ENCODE data around the gene CDC42. TPM values are rescaled to one million over a fixed set of nuclear protein-coding genes. Genes with fewer than 3 reads are reported as not detected.
A peak's percentile ranks its signal among the peaks of the same experiment; 100 is the strongest.

Gene CDC42
- total and polyA plus RNA-seq, 2 experiments from 2014 or later: 69.7 to 358 TPM

GRCh38 chr1:22137004-22137720 is 84.7 kb downstream of the CDC42 start:
- no peak overlapping the region for H2AFZ ChIP-seq
- H4K20me1 ChIP-seq (ENCODE audit: insufficient read depth, poor library complexity, severe bottlenecking): peaks cover 6% of the 10 kb centered on the region
- no peaks in the 10 kb centered on the region for H3K36me3 ChIP-seq (replicated peaks; ENCODE audit: insufficient read depth, low read depth)
- H3K4me2 ChIP-seq: peak overlapping the region; percentile 45
- DNase-seq (ENCODE audit: low spot score): peak; percentile 49
- H3K27me3 ChIP-seq: peaks cover 31% of the 10 kb centered on the region
- H3K79me2 ChIP-seq: no peaks in the 10 kb centered on the region
- TF ChIP-seq EZH2 (IDR thresholded peaks at IDR 0.05; ENCODE audit: borderline replicate concordance) (no peak), EZH2phosphoT487 (IDR thresholded peaks at IDR 0.05; ENCODE audit: low read depth, severe bottlenecking, unreplicated experiment) (no peak), CTCF (IDR thresholded peaks at IDR 0.05; ENCODE audit: poor library complexity) (no peak)
- no peaks in the 10 kb centered on the region for H3K9me2 ChIP-seq (replicated peaks; ENCODE audit: insufficient read depth)
- peaks cover 32% of the 10 kb centered on the region for H3K4me1 ChIP-seq (ENCODE audit: insufficient read depth)
- WGBS (ENCODE audit: low lambda C conversion rate, missing lambda C conversion rate): 47% methylated on average over 16 of the region's 16 CpGs
- no peaks in the 10 kb centered on the region for H3K9me3 ChIP-seq (ENCODE audit: low read depth)
- no peak overlapping the region for H3K4me3 ChIP-seq
- peak overlapping the region; percentile 13 for H3K27ac ChIP-seq

- no peak overlapping the region for H2AFZ ChIP-seq
- TF ChIP-seq EZH2 (IDR thresholded peaks at IDR 0.05; ENCODE audit: borderline replicate concordance) (no peak), EZH2phosphoT487 (IDR thresholded peaks at IDR 0.05; ENCODE audit: low read depth, severe bottlenecking, unreplicated experiment) (no peak), CTCF (IDR thresholded peaks at IDR 0.05; ENCODE audit: poor library complexity) (no peak)
- WGBS (ENCODE audit: low lambda C conversion rate, missing lambda C conversion rate): 95% methylated on average over 15 of the region's 15 CpGs
- H3K79me2 ChIP-seq: no peaks in the 10 kb centered on the region
- peaks cover 37% of the 10 kb centered on the region for H3K27me3 ChIP-seq
- H3K36me3 ChIP-seq (replicated peaks; ENCODE audit: insufficient read depth, low read depth): no peaks in the 10 kb centered on the region
- no peak overlapping the region for H3K4me3 ChIP-seq
- no peak overlapping the region for H3K4me2 ChIP-seq
- no peak for DNase-seq (ENCODE audit: low spot score)
- no peaks in the 10 kb centered on the region for H3K9me3 ChIP-seq (ENCODE audit: low read depth)
- H3K4me1 ChIP-seq (ENCODE audit: insufficient read depth): peaks cover 34% of the 10 kb centered on the region
- H3K27ac ChIP-seq: no peak overlapping the region
- H3K9me2 ChIP-seq (replicated peaks; ENCODE audit: insufficient read depth): no peaks in the 10 kb centered on the region
- peaks cover 6% of the 10 kb centered on the region for H4K20me1 ChIP-seq (ENCODE audit: insufficient read depth, poor library complexity, severe bottlenecking)
These were observed 86.6 kb downstream of the CDC42 start for GRCh38 chr1:22139066-22139594.

- Histone ChIP-seq H3K9me3 (ENCODE audit: low read depth) (no peaks in the 10 kb centered on the region), H3K4me2 (no peak overlapping the region), H3K4me3 (no peak overlapping the region), H2AFZ (no peak overlapping the region), H3K9me2 (replicated peaks; ENCODE audit: insufficient read depth) (no peaks in the 10 kb centered on the region), H3K27ac (no peak overlapping the region), H3K79me2 (no peaks in the 10 kb centered on the region), H3K4me1 (ENCODE audit: insufficient read depth) (peaks cover 34% of the 10 kb centered on the region), H3K27me3 (peaks cover 44% of the 10 kb centered on the region), H3K36me3 (replicated peaks; ENCODE audit: insufficient read depth, low read depth) (no peaks in the 10 kb centered on the region), H4K20me1 (ENCODE audit: insufficient read depth, poor library complexity, severe bottlenecking) (peaks cover 6% of the 10 kb centered on the region)
- TF ChIP-seq EZH2phosphoT487 (IDR thresholded peaks at IDR 0.05; ENCODE audit: low read depth, severe bottlenecking, unreplicated experiment): no peak
- no peak for TF ChIP-seq EZH2 (IDR thresholded peaks at IDR 0.05; ENCODE audit: borderline replicate concordance)
- TF ChIP-seq CTCF (IDR thresholded peaks at IDR 0.05; ENCODE audit: poor library complexity): no peak
- 92% methylated on average over 12 of the region's 12 CpGs for WGBS (ENCODE audit: low lambda C conversion rate, missing lambda C conversion rate)
- no peak for DNase-seq (ENCODE audit: low spot score)
These were observed 87.3 kb downstream of the CDC42 start for GRCh38 chr1:22139817-22140216.

Small RNA genes within 50 kb of the gene (small RNA-seq; reads per million reads assigned to genes)
- gene RN7SL186P (not detected), gene RNU6-776P (not detected)

Other genes with a start within 250 kb of the CDC42 start
- gene LDLRAD2, start 240.4 kb upstream of the CDC42 start, total RNA-seq: 0.10 and 0.20 TPM in 2 replicates
- 8.2 and 10.8 TPM in 2 replicates for gene LDLRAD2, start 240.4 kb upstream of the CDC42 start, polyA plus RNA-seq
- gene HSPG2, start 115.4 kb upstream of the CDC42 start, total RNA-seq: 38.3 and 72.4 TPM in 2 replicates
- gene HSPG2, start 115.4 kb upstream of the CDC42 start, polyA plus RNA-seq: 81.2 and 91.2 TPM in 2 replicates
- 0.33 TPM in 1 of 2 replicates, not detected in the other for gene CELA3B, start 75.7 kb upstream of the CDC42 start, total RNA-seq
- gene CELA3B, start 75.7 kb upstream of the CDC42 start, polyA plus RNA-seq: not detected in 2 replicates
- 2.2 TPM in 1 of 2 replicates, not detected in the other for gene CELA3A, start 51.1 kb upstream of the CDC42 start, total RNA-seq
- 0.68 TPM in 1 of 2 replicates, not detected in the other for gene CELA3A, start 51.1 kb upstream of the CDC42 start, polyA plus RNA-seq
- gene WNT4, start 90.4 kb downstream of the CDC42 start, total RNA-seq: 1.6 and 1.7 TPM in 2 replicates
- gene WNT4, start 90.4 kb downstream of the CDC42 start, polyA plus RNA-seq: 4.2 and 5.1 TPM in 2 replicates

Measured in hepatocyte (in vitro differentiated cells).